ENCODE measurements around the gene CATSPER1.

DNA sequence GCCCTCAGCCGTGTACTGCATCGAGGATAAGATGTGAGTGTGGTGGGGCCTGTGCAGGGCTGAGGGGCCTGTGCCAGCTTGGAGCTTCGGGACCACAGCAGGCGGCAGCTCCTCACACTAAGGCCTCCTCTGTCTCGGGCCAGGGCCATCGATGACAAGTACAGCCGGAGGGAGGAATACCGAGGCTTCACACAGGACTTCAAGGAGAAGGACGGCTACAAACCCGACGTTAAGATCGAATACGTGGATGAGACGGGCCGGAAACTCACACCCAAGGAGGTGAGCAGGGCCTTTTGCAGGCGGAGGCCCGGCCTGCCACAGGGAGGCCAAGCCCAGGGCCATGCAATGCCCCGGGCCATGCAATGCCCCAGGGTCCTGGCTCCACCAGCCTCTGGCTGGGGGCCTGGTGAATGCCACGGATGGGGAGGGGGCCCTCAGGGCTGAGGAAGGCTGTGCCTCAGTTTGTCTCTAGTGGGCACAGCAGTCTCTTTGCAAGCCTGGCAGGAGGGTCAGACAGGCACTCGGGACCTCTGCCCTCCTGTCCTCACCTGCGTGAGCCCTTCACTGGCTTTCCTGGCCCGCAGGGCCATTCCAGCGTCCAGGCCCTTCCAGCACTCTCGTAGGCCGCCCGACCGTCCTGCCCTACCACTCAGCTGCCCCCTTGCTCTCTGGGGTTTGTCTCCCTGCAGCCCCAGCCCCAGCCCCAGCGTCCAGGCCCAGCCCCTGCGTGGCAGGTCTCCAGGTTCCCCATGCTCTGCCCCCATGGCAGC lies 48.5 kb downstream of the CATSPER1 start:
- TF ChIP-seq ZBTB21 (CRISPR knock-in tag; IDR thresholded peaks at IDR 0.05), result no peak
- TF ChIP-seq, protein P1, sequence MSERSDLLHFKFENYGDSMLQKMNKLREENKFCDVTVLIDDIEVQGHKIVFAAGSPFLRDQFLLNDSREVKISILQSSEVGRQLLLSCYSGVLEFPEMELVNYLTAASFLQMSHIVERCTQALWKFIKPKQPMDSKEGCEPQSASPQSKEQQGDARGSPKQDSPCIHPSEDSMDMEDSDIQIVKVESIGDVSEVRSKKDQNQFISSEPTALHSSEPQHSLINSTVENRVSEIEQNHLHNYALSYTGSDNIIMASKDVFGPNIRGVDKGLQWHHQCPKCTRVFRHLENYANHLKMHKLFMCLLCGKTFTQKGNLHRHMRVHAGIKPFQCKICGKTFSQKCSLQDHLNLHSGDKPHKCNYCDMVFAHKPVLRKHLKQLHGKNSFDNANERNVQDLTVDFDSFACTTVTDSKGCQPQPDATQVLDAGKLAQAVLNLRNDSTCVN (CRISPR knock-in tag; IDR thresholded peaks at IDR 0.05; ENCODE audit: borderline replicate concordance), result no peak
- TF ChIP-seq ZNF432 (CRISPR knock-in tag; IDR thresholded peaks at IDR 0.05; ENCODE audit: borderline replicate concordance), result no peak
- no peak for TF ChIP-seq SKI (IDR thresholded peaks at IDR 0.05; ENCODE audit: partially characterized antibody)
- TF ChIP-seq POLR2A (IDR thresholded peaks at IDR 0.05; ENCODE audit: insufficient read depth in 1 of 2, low read depth in 2 of 2, low read length in 2 of 2), result no peak
- no peak for TF ChIP-seq IRF2 (CRISPR knock-in tag; IDR thresholded peaks at IDR 0.05)
- no peak for TF ChIP-seq PPARG (CRISPR knock-in tag; conservative IDR thresholded peaks at IDR 0.05)
- TF ChIP-seq ZFP37 (CRISPR knock-in tag; IDR thresholded peaks at IDR 0.05; ENCODE audit: borderline replicate concordance), result no peak
- no peak for TF ChIP-seq ZNF816 (CRISPR knock-in tag; IDR thresholded peaks at IDR 0.05; ENCODE audit: borderline replicate concordance)
